Endothelial cell of umbilical vein (primary cell): Measurements from ENCODE around the gene ZNF423.

ENCODE experiments used
- CTCF ChIP-seq, 2 donors: IDR thresholded peaks; 1 replicate in 1 of 2; 2 replicates in 1 of 2; pipeline ENCODE4 v1.5.1; 2011; ENCODE audit warnings: low read length in 2 of 2, mild to moderate bottlenecking in 2 of 2, moderate library complexity in 2 of 2, control low read depth in 1 of 2, inconsistent platforms in 1 of 2, low read depth in 1 of 2; ENCODE audit not compliant: insufficient read depth in 1 of 2; ENCODE audit errors: extremely low read depth in 1 of 2
- EZH2 ChIP-seq: IDR thresholded peaks from 2 replicates; pipeline ENCODE4 v1.6.1; 2012; ENCODE audit warnings: borderline replicate concordance, low read depth, mild to moderate bottlenecking, moderate library complexity, low read length, inconsistent platforms; ENCODE audit not compliant: severe bottlenecking
- JUN ChIP-seq: IDR thresholded peaks from 2 replicates; pipeline ENCODE4 v1.6.1; 2011; ENCODE audit warnings: borderline replicate concordance, low read depth; ENCODE audit not compliant: insufficient read length, insufficient read depth
- MAX ChIP-seq: IDR thresholded peaks from 2 replicates; pipeline ENCODE4 v1.6.1; 2011; ENCODE audit not compliant: insufficient read depth, insufficient read length
- MYC ChIP-seq: IDR thresholded peaks from one replicate; pipeline ENCODE4 v1.6.1; 2011; ENCODE audit warnings: mild to moderate bottlenecking, low read depth, low read length
- POLR2A ChIP-seq: IDR thresholded peaks from 2 replicates; pipeline ENCODE4 v1.6.1; 2012; ENCODE audit warnings: low read depth, mild to moderate bottlenecking, control low read depth, low read length
- POLR2AphosphoS5 ChIP-seq: IDR thresholded peaks from 2 replicates; pipeline ENCODE4 v1.6.1; 2012; ENCODE audit warnings: low read depth, mild to moderate bottlenecking, control low read depth, low read length, moderate library complexity; ENCODE audit not compliant: insufficient read depth

GRCh38 chr16:49452108-49452507, 403.8 kb downstream of the ZNF423 start:
- TF ChIP-seq CTCF (IDR thresholded peaks at IDR 0.05; ENCODE audit: extremely low read depth in 1 of 2, insufficient read depth in 1 of 2, low read depth in 1 of 2, low read length in 2 of 2): no peak
- TF ChIP-seq EZH2: no peak
- TF ChIP-seq MYC: no peak
- no peak for TF ChIP-seq POLR2A
- no peak for TF ChIP-seq POLR2AphosphoS5
- no peak for TF ChIP-seq MAX
- TF ChIP-seq JUN: no peak
